ENCODE measurements around the gene SLC1A1.

DNA sequence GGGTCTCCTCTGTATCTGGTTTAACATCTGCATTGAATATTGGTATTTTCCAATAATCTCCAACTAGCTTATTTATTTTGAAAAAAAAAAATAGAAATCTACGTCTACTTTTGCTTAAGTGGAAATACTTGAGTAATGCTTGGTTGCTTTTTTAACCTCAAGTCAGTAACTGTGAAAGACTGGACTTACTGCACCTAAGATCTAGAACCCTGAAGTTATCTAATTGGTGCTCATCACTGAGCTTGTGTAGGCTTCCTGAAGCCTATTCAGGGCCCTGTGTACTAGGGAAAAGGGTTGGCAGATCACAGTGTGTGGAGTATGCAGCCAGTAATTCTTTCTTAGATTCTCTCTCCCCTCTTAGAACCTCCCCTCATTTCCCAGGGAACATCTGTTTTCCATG is 16.2 kb downstream of the SLC1A1 start:
- TF ChIP-seq, protein P1, sequence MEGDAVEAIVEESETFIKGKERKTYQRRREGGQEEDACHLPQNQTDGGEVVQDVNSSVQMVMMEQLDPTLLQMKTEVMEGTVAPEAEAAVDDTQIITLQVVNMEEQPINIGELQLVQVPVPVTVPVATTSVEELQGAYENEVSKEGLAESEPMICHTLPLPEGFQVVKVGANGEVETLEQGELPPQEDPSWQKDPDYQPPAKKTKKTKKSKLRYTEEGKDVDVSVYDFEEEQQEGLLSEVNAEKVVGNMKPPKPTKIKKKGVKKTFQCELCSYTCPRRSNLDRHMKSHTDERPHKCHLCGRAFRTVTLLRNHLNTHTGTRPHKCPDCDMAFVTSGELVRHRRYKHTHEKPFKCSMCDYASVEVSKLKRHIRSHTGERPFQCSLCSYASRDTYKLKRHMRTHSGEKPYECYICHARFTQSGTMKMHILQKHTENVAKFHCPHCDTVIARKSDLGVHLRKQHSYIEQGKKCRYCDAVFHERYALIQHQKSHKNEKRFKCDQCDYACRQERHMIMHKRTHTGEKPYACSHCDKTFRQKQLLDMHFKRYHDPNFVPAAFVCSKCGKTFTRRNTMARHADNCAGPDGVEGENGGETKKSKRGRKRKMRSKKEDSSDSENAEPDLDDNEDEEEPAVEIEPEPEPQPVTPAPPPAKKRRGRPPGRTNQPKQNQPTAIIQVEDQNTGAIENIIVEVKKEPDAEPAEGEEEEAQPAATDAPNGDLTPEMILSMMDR (IDR thresholded peaks at IDR 0.05) = no peak
- TF ChIP-seq POLR2AphosphoS5 (IDR thresholded peaks at IDR 0.05; ENCODE audit: low read depth, low read length) (no peak), TCF7L2 (IDR thresholded peaks at IDR 0.05; ENCODE audit: low read depth, low read length) (no peak), SIN3A (IDR thresholded peaks at IDR 0.05; ENCODE audit: borderline replicate concordance, insufficient read depth, low read depth, low read length) (no peak), REST (IDR thresholded peaks at IDR 0.05; ENCODE audit: insufficient read depth in 1 of 2, low read depth in 2 of 2, low read length in 1 of 2) (no peak)

All from Panc1 (cell line).